Fibroblast of villous mesenchyme (primary cell): ENCODE measurements around the gene ELFN1. TPM values are rescaled to one million over a fixed set of nuclear protein-coding genes. Genes with fewer than 3 reads are reported as not detected.

Experiments
- DNase-seq: peaks from one replicate; pipeline ENCODE4 v3.0.0-alpha.2; 2010; ENCODE audit warnings: low read depth
- H3K4me3 ChIP-seq: 2 replicates; pipeline ENCODE4 v1.5.1; 2011; ENCODE audit warnings: low read depth, mild to moderate bottlenecking, low read length
- total RNA-seq: library from RNA; depleted of rRNA; stranded (reverse); fragments of >200 nt; gene quantifications from 2 replicates; pipeline ENCODE4 v1.2.3, GENCODE V29; 2012
- TF ChIP-seq, protein P1 (sequence below): IDR thresholded peaks from 2 replicates; pipeline ENCODE4 v1.5.1; 2012; ENCODE audit warnings: low read depth, mild to moderate bottlenecking, low read length; ENCODE audit not compliant: insufficient read depth

Gene ELFN1
- total RNA-seq, 1 donor = 0.86 TPM

DNA sequence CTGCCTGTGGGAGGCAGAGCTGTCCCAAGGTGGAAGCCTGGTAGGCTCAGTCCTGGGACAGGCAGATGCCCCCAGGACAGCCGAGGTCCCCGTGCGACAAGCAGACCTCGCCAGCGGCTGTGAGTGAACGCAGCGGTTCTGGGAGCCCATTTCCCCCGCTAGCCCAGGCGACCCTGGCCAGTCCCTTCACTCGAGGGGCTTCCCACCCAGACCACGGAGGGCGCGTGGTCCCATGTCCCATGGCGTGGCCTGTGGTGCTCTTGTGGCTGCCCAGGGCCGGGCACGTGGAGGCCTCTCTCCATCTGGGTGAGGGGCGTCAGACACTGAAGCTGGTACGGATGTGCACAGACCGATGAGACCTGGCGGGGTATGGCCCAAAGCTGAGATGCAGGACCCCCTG lies 67.9 kb downstream of the ELFN1 start:
- no peak overlapping the region for H3K4me3 ChIP-seq
- TF ChIP-seq, protein P1, sequence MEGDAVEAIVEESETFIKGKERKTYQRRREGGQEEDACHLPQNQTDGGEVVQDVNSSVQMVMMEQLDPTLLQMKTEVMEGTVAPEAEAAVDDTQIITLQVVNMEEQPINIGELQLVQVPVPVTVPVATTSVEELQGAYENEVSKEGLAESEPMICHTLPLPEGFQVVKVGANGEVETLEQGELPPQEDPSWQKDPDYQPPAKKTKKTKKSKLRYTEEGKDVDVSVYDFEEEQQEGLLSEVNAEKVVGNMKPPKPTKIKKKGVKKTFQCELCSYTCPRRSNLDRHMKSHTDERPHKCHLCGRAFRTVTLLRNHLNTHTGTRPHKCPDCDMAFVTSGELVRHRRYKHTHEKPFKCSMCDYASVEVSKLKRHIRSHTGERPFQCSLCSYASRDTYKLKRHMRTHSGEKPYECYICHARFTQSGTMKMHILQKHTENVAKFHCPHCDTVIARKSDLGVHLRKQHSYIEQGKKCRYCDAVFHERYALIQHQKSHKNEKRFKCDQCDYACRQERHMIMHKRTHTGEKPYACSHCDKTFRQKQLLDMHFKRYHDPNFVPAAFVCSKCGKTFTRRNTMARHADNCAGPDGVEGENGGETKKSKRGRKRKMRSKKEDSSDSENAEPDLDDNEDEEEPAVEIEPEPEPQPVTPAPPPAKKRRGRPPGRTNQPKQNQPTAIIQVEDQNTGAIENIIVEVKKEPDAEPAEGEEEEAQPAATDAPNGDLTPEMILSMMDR = no peak
- DNase-seq = no peak

DNA sequence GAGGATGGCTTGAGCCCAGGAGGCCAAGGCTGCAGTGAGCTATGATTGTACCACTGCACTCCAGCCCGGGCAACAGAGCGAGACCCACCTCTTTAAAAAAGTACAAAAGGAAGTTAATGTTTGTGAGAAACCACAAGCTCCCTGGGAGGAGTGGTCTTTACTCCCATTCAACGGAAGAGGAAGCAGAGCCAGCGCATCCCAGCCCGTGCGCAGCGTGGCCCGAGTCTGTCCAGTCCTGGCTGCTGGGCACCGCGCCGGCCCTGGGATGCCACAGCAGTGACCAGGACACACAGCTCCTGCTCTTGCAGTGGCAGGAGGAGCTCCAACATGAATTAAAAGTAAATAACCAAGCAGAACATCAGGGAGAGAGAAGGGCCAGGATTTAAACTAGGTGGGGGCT lies 68.4 kb downstream of the ELFN1 start:
- DNase-seq = no peak
- TF ChIP-seq, protein P1 = no peak
- no peak overlapping the region for H3K4me3 ChIP-seq

DNA sequence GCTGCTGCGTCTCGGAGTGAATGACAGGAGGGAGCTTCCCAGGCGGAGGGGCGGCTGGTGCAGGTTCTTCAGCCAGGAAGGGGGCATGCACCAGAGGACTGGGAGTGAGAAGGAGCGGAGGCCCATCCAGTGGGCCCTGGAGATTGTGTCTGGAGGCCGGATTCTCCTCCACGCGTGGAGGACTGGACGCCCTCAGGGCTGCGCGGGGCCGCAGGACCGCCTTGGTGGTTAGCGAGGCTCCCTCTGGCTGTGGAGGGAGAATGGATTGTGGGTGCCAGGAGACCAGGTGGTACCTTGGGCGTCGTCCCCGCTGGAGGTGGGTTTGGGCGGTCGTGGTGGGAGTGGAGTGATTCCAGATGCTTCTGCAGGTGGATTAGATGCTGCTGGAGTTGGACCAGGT lies 68.9 kb downstream of the ELFN1 start:
- H3K4me3 ChIP-seq = no peak overlapping the region
- DNase-seq = no peak
- TF ChIP-seq, protein P1 = no peak

DNA sequence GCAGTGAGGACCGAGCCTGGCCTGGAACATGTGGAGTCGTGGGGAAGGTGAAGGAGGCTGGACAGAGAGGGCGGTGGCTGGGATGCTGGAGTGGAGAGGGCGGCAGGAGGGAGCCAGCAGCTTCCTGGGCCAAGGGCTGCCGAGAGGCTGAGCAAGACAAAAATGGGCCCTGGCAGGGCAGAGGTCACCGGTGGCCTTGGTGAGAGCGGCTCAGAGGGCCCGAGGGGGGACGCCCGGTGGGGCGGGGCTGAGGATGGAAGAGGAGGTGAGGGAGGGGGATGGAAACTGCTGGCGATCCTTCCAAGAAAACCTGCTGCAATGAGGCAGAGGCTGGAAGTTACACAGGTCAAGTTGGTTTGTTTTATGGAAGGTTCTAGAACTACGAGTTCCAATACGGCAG lies 69.5 kb downstream of the ELFN1 start:
- TF ChIP-seq, protein P1 = no peak
- no peak overlapping the region for H3K4me3 ChIP-seq
- no peak for DNase-seq

DNA sequence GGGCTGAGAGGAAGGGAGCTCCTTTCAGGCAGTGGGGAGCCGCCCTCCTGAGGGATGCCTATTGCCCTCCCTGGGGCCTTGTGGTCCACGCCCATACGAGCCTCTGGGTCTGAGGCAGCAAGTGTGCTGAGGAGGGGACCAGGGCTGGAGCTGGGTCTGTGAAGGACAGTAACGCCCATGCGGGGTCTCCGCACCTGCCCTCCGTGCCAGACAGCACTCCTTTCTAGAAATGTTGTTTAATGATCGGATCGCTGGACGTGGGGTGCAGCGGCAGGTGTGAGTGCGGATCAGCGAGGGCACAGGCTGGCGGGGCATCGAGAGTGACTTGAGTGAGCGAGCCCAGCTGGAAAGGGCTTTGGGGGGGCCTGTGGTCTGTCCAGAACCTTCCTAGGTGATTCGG lies 70.1 kb downstream of the ELFN1 start:
- no peak for DNase-seq
- TF ChIP-seq, protein P1 = no peak
- no peak overlapping the region for H3K4me3 ChIP-seq

DNA sequence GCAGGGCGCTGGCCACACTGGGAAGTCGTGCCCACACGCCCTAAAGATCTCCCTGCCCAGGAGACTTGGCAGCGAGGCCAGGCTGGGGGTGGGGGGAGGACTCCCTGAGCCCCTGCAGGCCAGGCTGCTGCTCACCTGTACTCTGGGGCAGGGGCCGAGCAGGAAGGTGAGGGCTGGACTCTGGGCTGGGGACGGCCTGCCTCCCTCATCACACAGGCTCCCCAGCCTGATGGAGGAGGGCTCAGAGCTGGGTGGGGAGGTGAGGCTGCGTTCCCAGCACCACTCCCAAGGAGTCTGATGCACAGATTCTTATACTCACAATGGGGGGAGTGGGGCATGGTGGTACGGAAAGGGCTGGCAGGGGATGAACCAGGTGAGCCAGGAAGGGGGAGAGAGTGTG lies 71.2 kb downstream of the ELFN1 start:
- TF ChIP-seq, protein P1 = no peak
- DNase-seq = no peak
- H3K4me3 ChIP-seq = no peak overlapping the region

DNA sequence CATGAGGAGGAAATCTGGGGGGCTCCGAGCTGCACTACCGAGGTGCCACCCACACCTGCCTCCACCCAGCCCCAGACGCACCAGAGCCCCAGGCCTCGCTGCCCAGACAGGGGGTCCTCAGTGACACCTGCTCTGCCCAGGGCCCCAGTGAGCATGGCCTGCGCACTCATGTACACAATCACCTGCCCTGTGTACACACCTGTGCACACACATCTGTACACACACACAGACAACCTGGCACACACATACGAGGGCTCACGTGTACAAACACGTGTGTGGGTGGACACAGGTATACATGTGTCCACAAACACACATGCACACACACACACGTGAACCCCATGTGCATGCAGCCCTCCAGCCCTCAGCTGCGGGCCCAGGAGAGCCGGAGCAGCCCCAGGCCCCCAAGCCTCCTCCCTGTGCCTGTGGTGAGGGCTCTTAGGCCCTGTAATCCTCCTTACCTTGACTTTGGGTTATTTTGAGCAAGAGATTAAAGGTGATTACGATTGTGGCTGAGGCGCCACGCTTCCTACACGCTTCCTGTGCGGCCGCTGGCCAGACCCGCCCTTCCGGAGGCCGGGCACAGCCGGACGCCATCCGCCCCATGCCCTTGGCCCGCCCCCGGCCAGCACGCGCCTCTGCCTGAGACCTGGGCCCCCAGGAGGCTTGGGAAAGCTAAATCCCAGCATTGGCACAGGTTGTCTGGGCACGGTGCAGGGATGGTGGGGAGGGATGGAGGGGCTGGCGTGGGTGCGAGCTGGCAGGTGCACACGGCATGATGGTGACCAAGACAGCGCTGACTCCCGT lies 71.9 kb downstream of the ELFN1 start:
- DNase-seq = no peak
- TF ChIP-seq, protein P1 = no peak
- no peak overlapping the region for H3K4me3 ChIP-seq
